NB4 (cell line): Measurements from ENCODE around the gene RFTN2.

Source experiments
- CTCF ChIP-seq: IDR thresholded peaks from one replicate; pipeline ENCODE4 v1.5.1; 2012; ENCODE audit warnings: low read depth, low read length
- MYC ChIP-seq: IDR thresholded peaks from 2 replicates; pipeline ENCODE4 v1.6.1; 2011; ENCODE audit warnings: low read depth, low read length
- POLR2A ChIP-seq: IDR thresholded peaks from 2 replicates; pipeline ENCODE4 v1.6.1; 2011; ENCODE audit warnings: mild to moderate bottlenecking; ENCODE audit not compliant: insufficient read length; ENCODE audit errors: extremely low read depth

GRCh38 chr2:197547163-197547900, 128.1 kb downstream of the RFTN2 start:
- no peak for TF ChIP-seq POLR2A
- TF ChIP-seq CTCF, result no peak
- no peak for TF ChIP-seq MYC
